ENCODE data around the gene ZSCAN5A. TPM values are rescaled to one million over a fixed set of nuclear protein-coding genes. Genes with fewer than 3 reads are reported as not detected.

ZSCAN5A gene
- polyA plus RNA-seq, 3 donors from 2014 or later = 4.3 to 11.4 (median 7.7) TPM

Other genes starting within 250 kb of the ZSCAN5A start
- gene ZNF787, start 193.5 kb downstream of the ZSCAN5A start, polyA plus RNA-seq = 1 to 10 TPM in 2 of 3 donors, under 1 TPM in 1; 0.69 to 2.2 (median 1.5) TPM
- 10 to 100 TPM in 1 of 3 donors, 1 to 10 TPM in 2; 7.9 to 19.1 (median 9.0) TPM for gene ZNF444, start 173.6 kb downstream of the ZSCAN5A start, polyA plus RNA-seq
- gene GALP, start 138.8 kb downstream of the ZSCAN5A start, polyA plus RNA-seq = not detected
- gene ZSCAN5B, start 117.1 kb downstream of the ZSCAN5A start, polyA plus RNA-seq = not detected
- not detected for gene ZSCAN5C, start 112.6 kb downstream of the ZSCAN5A start, polyA plus RNA-seq
- 1 to 10 TPM; 4.5 to 7.7 (median 4.9) TPM for gene EDDM13, start 42.1 kb downstream of the ZSCAN5A start, polyA plus RNA-seq
- 1 to 10 TPM; 5.2 to 8.7 (median 8.2) TPM for gene ZNF582, start 78.7 kb upstream of the ZSCAN5A start, polyA plus RNA-seq
- 10 to 100 TPM in 1 of 3 donors, 1 to 10 TPM in 2; 7.3 to 14.1 (median 7.8) TPM for gene ZNF583, start 89.5 kb upstream of the ZSCAN5A start, polyA plus RNA-seq
- gene ZNF667, start 162.5 kb upstream of the ZSCAN5A start, polyA plus RNA-seq = 1 to 10 TPM in 1 of 3 donors, under 1 TPM in 2; 0.21 to 1.6 (median 0.32) TPM
- gene ZNF471, start 193.0 kb upstream of the ZSCAN5A start, polyA plus RNA-seq = under 1 TPM in 2 of 3 donors, not detected in 1; 0.28 to 0.40 TPM
- gene ZFP28, start 224.1 kb upstream of the ZSCAN5A start, polyA plus RNA-seq = 1 to 10 TPM; 2.4 to 5.3 (median 5.2) TPM

All from immature natural killer cell (primary cell).